Lung (tissue), 12 donors: ENCODE data around the gene CDHR4. TPM values are rescaled to one million over a fixed set of nuclear protein-coding genes. Genes with fewer than 3 reads are reported as not detected.
"Not testable (repeated sequence)": the region's sequence is repeated elsewhere in the genome, so short reads cannot be mapped to it uniquely, and the experiment has no call there.

Source experiments
- ATAC-seq: fragments of 200-7000 bp; cut with Tn5 transposase; one replicate; pipeline ENCODE4 v1.9.1; 2020; ENCODE audit warnings: moderate number of reproducible peaks; ENCODE audit not compliant: insufficient read depth, low FRiP score
- DNase-seq, 3 donors: peaks; one replicate each; pipeline ENCODE4 v3.0.0-alpha.2; 2013 to 2017
- H3K27ac ChIP-seq, 2 donors: one replicate each; pipeline ENCODE4 v1.5.1; 2013; ENCODE audit warnings: mild to moderate bottlenecking in 2 of 2, moderate library complexity in 2 of 2, control low read depth in 1 of 2, inconsistent platforms in 1 of 2, low read depth in 1 of 2, low read length in 1 of 2
- H3K27me3 ChIP-seq, 3 donors: one replicate each; pipeline ENCODE4 v1.5.1; 2013; ENCODE audit warnings: low read length in 2 of 3; ENCODE audit not compliant: control insufficient read depth in 3 of 3, insufficient read depth in 3 of 3
- H3K36me3 ChIP-seq, 4 donors: one replicate each; pipeline ENCODE4 v1.5.1; 2013; ENCODE audit warnings: low read length in 4 of 4, mild to moderate bottlenecking in 1 of 4, moderate library complexity in 1 of 4; ENCODE audit not compliant: control insufficient read depth in 4 of 4, insufficient read depth in 4 of 4
- H3K4me1 ChIP-seq, 5 donors: one replicate each; pipeline ENCODE4 v1.5.1; 2013; ENCODE audit warnings: low read length in 5 of 5, mild to moderate bottlenecking in 2 of 5, moderate library complexity in 1 of 5; ENCODE audit not compliant: control insufficient read depth in 5 of 5, insufficient read depth in 5 of 5
- H3K4me3 ChIP-seq: one replicate; pipeline ENCODE4 v1.5.1; 2013; ENCODE audit warnings: mild to moderate bottlenecking, control low read depth, moderate library complexity
- H3K9ac ChIP-seq, 2 donors: one replicate each; pipeline ENCODE4 v1.5.1; 2013; ENCODE audit warnings: low read length in 2 of 2, control low read depth in 1 of 2; ENCODE audit not compliant: insufficient read depth in 1 of 2
- H3K9me3 ChIP-seq, 4 donors: one replicate each; pipeline ENCODE4 v1.5.1; 2013; ENCODE audit warnings: low read length in 3 of 4, mild to moderate bottlenecking in 1 of 4, moderate library complexity in 1 of 4; ENCODE audit not compliant: control insufficient read depth in 4 of 4, insufficient read depth in 3 of 4
- CTCF ChIP-seq: IDR thresholded peaks from 2 replicates; pipeline ENCODE4 v1.5.1; 2012; ENCODE audit warnings: mild to moderate bottlenecking; ENCODE audit errors: control extremely low read depth, extremely low read depth
- WGBS, 2 donors: extraction: QIAGEN DNeasy Blood & Tissue Kit; methylation state at CpG; one replicate each; pipeline ENCODE4 v1.1.7; 2013; 5-methylcytosine and 5-hydroxymethylcytosine counted together
- polyA plus RNA-seq, 2 donors: library from polyadenylated mRNA; stranded (reverse); fragments of 200-250 nt; gene quantifications; one replicate each; pipeline ENCODE4 v1.2.1, GENCODE V29; 2013
- total RNA-seq, 2 donors: library from RNA; depleted of rRNA in 1 of 2; stranded (reverse); fragments of >200 nt in 1 of 2; gene quantifications; one replicate each; pipeline ENCODE4 v1.2.1, GENCODE V29; 2014 to 2021
- donor health status: control.
- donor health status: control.
- donor health status: Bipolar disorder and iron deficiency.
- donor health status: healthy.
- donor health status: DM: yes; HTN: yes; CAD: no.

Gene CDHR4
- total and polyA plus RNA-seq, 4 donors = 6.3 to 27.0 (median 8.8) TPM

GRCh38 chr3:49786357-49787181 is 13.1 kb downstream of the CDHR4 start, which contains the start of gene IP6K1:
Gene IP6K1, minus strand, starts transcription at chr3:49786542. Its CDS starts 38,502 bp downstream, at chr3:49748040.
- Histone ChIP-seq H3K9ac (peak within 1 kb of the TSS; percentile 83 to 91), H3K27me3 (no peaks in the 10 kb centered on the region), H3K36me3 (peaks cover 0 to 5% (median 3%) of the 10 kb centered on the region in 4 donors), H3K4me1 (peaks cover 4 to 15% (median 8%) of the 10 kb centered on the region in 5 donors), H3K4me3 (peak within 1 kb of the TSS; percentile 76), H3K9me3 (no peaks in the 10 kb centered on the region), H3K27ac (peak within 1 kb of the TSS; percentile 89 to 98)
- peak; percentile 100 for DNase-seq
- TF ChIP-seq CTCF = no peak
- peak; percentile 99 for ATAC-seq
- 2 to 4% methylated on average over 55 of the region's 55 CpGs for WGBS, 2 donors

DNA sequence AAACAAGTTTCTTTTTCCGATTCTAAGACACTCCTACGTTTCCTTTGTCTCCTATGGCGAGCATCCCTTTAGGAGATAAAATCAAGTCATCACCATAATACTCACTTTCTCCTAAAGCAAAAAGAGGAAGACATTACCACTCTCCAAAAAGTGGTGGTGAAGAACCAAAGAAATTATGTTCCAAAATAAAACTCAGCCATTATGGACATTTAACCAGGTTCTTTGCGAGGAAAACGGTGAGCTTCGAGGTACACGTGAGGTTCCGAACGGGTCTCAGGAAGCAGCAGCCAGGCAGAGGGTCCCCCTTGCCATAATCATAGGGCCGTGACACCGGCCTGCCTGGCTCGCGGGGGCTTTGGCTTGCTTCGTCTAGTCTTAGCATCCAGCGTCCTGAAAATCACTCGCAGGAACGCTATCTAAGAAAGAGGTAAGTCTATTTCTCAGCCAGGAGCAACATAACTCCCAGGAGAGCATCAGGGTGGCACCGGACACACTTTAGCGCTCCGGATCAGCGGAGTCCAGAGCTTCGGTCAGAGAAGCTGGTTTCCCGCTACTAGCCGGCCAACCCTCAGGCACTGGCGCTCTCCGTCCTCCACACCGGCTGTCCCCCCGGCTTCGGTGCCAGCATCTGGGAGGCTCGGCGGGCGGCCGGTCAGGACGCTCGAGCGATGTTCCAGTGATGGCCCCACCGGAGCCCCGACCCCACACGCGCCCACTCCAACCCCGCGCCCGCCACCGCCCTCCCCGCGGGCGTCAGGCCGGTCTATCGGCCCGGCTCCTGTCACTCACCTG is 13.9 kb downstream of the CDHR4 start:
- Histone ChIP-seq H3K9me3 (no peaks in the 10 kb centered on the region), H3K27ac (peak overlapping the region; percentile 89 to 98), H3K4me3 (peak overlapping the region; percentile 76), H3K36me3 (peaks cover 0 to 9% (median 6%) of the 10 kb centered on the region in 4 donors), H3K9ac (peak overlapping the region; percentile 63 to 88), H3K27me3 (no peaks in the 10 kb centered on the region), H3K4me1 (peaks cover 4 to 15% (median 8%) of the 10 kb centered on the region in 5 donors)
- WGBS, 2 donors = 1 to 2% methylated on average over 42 to 50 of the region's 50 CpGs
- no peak for TF ChIP-seq CTCF
- ATAC-seq (peak; percentile 37), DNase-seq (peak in 2 of 3 donors; percentile 43 to 61)

DNA sequence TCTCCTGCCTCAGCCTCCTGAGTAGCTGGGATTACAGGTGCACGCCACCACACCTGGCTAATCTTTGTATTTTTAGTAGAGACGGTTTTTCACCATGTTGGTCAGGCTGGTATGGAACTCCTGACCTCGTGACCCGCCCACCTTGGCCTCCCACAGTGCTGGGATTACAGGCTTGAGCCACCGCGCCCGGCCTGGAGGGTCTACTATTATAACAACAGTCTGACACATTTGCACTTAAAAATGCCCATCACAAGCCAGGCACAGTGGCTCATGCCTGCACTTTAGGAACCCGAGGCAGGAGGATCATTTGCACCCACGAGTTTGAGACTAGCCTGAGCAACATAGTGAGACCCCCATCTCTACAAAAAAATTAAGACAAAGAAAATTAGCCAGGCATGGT is 17.4 kb downstream of the CDHR4 start:
- H3K36me3 ChIP-seq, H3K4me3 ChIP-seq, DNase-seq, H3K9ac ChIP-seq, H3K27ac ChIP-seq, H3K9me3 ChIP-seq, ATAC-seq, H3K27me3 ChIP-seq: not testable (repeated sequence)
- WGBS, 2 donors = 96% methylated on average over 9 of the region's 9 CpGs
- H3K4me1 ChIP-seq = peaks cover 4 to 15% (median 12%) of the 10 kb centered on the region in 5 donors
